ENCODE data around the gene AHRR.

Gene AHRR

GRCh38 chr5:355379-355935 is 33.9 kb downstream of the AHRR start:
- no peak for TF ChIP-seq CTCF (IDR thresholded peaks at IDR 0.05; ENCODE audit: low read depth, low read length, missing control alignments)
- no peak for DNase-seq (ENCODE audit: low read depth)
- no peak overlapping the region for H3K4me3 ChIP-seq (ENCODE audit: low read depth, low read length)

GRCh38 chr5:355958-356357 is 34.4 kb downstream of the AHRR start:
- TF ChIP-seq CTCF (IDR thresholded peaks at IDR 0.05; ENCODE audit: low read depth, low read length, missing control alignments): no peak
- H3K4me3 ChIP-seq (ENCODE audit: low read depth, low read length): no peak overlapping the region
- DNase-seq (ENCODE audit: low read depth): no peak

GRCh38 chr5:359301-359897 is 37.9 kb downstream of the AHRR start:
- no peak for TF ChIP-seq CTCF (IDR thresholded peaks at IDR 0.05; ENCODE audit: low read depth, low read length, missing control alignments)

GRCh38 chr5:360257-361027 is 38.9 kb downstream of the AHRR start:
- no peak overlapping the region for H3K4me3 ChIP-seq (ENCODE audit: low read depth, low read length)
- no peak for TF ChIP-seq CTCF (IDR thresholded peaks at IDR 0.05; ENCODE audit: low read depth, low read length, missing control alignments)
- DNase-seq (ENCODE audit: low read depth): no peak

More at GRCh38 chr5:359301-359897, 37.9 kb downstream of the AHRR start:
- DNase-seq (ENCODE audit: low read depth): no peak
- H3K4me3 ChIP-seq (ENCODE audit: low read depth, low read length): no peak overlapping the region

- DNase-seq (ENCODE audit: low read depth): no peak
- H3K4me3 ChIP-seq (ENCODE audit: low read depth, low read length): no peak overlapping the region
- TF ChIP-seq CTCF (IDR thresholded peaks at IDR 0.05; ENCODE audit: low read depth, low read length, missing control alignments): no peak
Measured at GRCh38 chr5:362189-362588, 40.7 kb downstream of the AHRR start.

- DNase-seq (ENCODE audit: low read depth): no peak
- TF ChIP-seq CTCF (IDR thresholded peaks at IDR 0.05; ENCODE audit: low read depth, low read length, missing control alignments): no peak
- no peak overlapping the region for H3K4me3 ChIP-seq (ENCODE audit: low read depth, low read length)
Measured at GRCh38 chr5:362978-363765, 41.7 kb downstream of the AHRR start.
